Measurements from ENCODE around the gene RIMS4. TPM values are rescaled to one million over a fixed set of nuclear protein-coding genes. Genes with fewer than 3 reads are reported as not detected.

RIMS4 gene
- total and polyA plus RNA-seq, 2 of the 13 experiments (the other 11 are each of a cell fraction or from before 2014, with no cell fraction given) = 0.01 to 0.07 TPM

- no peak for TF ChIP-seq SRSF1 (optimal IDR thresholded peaks at IDR 0.05; ENCODE audit: low read depth, low read length)
- TF ChIP-seq HNF4G (IDR thresholded peaks at IDR 0.05; ENCODE audit: borderline replicate concordance, low read depth, low read length) = no peak
- no peak for TF ChIP-seq HNF4G (CRISPR knock-in tag; IDR thresholded peaks at IDR 0.05; ENCODE audit: borderline replicate concordance, low read depth)
- TF ChIP-seq SSRP1 (CRISPR knock-in tag; IDR thresholded peaks at IDR 0.05) = peak; percentile 75; the same call in 1 of the 2 replicates
- no peak for TF ChIP-seq ZNF296 (CRISPR knock-in tag; conservative IDR thresholded peaks at IDR 0.05)
- no peak for TF ChIP-seq ZNF512B (CRISPR knock-in tag; IDR thresholded peaks at IDR 0.05; ENCODE audit: borderline replicate concordance)
- no peak for TF ChIP-seq KAT7 (CRISPR knock-in tag; IDR thresholded peaks at IDR 0.05; ENCODE audit: borderline replicate concordance)
- TF ChIP-seq ZNF562 (CRISPR knock-in tag; IDR thresholded peaks at IDR 0.05; ENCODE audit: borderline replicate concordance) = no peak
- TF ChIP-seq TBX3 (IDR thresholded peaks at IDR 0.05; ENCODE audit: borderline replicate concordance) = no peak
- TF ChIP-seq ZNF431 (CRISPR knock-in tag; IDR thresholded peaks at IDR 0.05; ENCODE audit: borderline replicate concordance, low read depth) = no peak
- no peak for TF ChIP-seq ZNF275 (CRISPR knock-in tag; IDR thresholded peaks at IDR 0.05; ENCODE audit: borderline replicate concordance)
- no peak for TF ChIP-seq NBN (conservative IDR thresholded peaks at IDR 0.05)
- no peak for TF ChIP-seq REPIN1 (CRISPR knock-in tag; IDR thresholded peaks at IDR 0.05; ENCODE audit: borderline replicate concordance, low read depth)
- no peak for TF ChIP-seq ZNF776 (CRISPR knock-in tag; IDR thresholded peaks at IDR 0.05)
- TF ChIP-seq ZNF800 (CRISPR knock-in tag; IDR thresholded peaks at IDR 0.05) = no peak
- TF ChIP-seq HIVEP1 (CRISPR knock-in tag; IDR thresholded peaks at IDR 0.05) = no peak
- no peak for TF ChIP-seq NFATC3 (CRISPR knock-in tag; IDR thresholded peaks at IDR 0.05)
Measured at GRCh38 chr20:44752099-44752931, 58.0 kb downstream of the RIMS4 start (continued).
